GM18861 (cell line): ENCODE data around the gene CRHR1.
"Not testable (repeated sequence)": the region's sequence is repeated elsewhere in the genome, so short reads cannot be mapped to it uniquely, and the experiment has no call there.

Source experiments
- ATAC-seq: cut with Tn5 transposase; IDR thresholded peaks from one replicate; pipeline ENCODE4 v1.9.1; 2021; ENCODE audit not compliant: unreplicated experiment

Gene CRHR1

DNA sequence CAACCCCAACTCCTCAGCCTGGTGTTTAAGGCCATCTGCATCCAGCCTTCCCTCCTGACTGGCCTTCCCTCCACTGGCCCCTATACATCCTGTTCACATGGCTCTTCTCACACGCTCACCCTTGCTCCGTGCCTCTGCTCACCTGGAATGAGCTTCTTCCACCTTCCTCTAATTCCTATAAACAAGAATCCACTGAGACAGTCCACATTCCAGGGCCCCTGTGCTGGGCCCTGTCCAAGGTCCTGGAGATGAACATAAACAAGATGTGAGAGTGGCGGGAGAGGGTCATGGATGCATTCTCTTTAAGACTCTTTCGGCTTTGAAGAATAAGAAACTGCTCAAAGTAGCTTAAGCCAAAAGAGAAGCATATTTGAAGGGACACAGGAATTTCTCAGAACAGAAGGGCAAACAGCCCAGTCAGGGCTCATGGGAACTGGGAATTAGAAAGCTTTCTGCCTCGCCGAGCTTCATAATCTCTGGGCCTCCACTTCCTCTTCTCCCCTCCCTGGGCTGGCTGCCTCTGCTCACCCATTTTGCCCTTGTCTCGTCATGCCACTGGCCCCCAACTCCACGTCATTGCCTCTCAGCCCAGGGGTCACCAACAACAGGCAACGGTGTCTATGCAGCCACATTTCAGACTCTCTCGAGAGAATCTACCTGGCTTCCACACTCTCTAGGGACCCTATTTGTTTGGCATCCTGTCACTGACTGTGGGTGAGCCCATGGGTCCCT lies 74.0 kb downstream of the CRHR1 start:
- no peak for ATAC-seq

DNA sequence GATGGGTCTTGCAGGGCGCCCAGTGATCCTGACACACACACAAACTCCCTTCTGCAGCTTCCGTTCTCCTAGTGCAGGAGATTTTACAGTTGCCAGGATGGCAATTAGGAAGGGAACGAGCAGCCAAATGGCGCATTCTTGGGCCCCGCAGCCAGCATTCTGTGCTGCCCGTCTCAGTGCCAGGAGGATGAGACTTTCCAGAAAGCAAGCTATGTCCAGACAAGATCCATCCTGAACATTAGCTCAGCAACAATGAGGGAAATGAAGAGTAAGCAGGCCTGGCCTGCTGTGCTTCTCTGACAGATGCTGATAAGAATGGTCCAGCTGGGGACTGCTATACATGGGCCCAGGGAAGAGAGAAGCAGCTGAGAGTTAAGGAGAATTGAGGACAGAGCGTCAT lies 77.0 kb downstream of the CRHR1 start:
- no peak for ATAC-seq

DNA sequence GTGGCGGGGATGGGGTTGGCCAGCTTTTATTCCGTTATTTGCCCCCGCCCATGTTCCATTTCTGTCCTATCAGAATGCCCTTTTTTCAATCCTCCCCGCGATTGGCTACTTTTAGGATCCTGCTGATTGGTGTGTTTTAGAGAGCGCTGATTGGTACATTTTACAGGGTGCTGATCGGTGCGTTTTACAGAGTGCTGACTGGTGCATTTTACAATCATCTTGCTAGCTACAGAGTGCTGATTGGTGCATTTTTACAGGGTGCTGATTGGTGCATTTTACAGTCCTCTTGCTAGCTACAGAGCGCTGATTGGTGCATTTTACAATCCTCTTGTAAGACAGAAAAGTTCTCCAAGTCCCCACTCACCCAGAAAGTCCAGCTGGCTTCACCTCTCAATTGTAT lies 78.0 kb downstream of the CRHR1 start:
- not testable (repeated sequence) for ATAC-seq

DNA sequence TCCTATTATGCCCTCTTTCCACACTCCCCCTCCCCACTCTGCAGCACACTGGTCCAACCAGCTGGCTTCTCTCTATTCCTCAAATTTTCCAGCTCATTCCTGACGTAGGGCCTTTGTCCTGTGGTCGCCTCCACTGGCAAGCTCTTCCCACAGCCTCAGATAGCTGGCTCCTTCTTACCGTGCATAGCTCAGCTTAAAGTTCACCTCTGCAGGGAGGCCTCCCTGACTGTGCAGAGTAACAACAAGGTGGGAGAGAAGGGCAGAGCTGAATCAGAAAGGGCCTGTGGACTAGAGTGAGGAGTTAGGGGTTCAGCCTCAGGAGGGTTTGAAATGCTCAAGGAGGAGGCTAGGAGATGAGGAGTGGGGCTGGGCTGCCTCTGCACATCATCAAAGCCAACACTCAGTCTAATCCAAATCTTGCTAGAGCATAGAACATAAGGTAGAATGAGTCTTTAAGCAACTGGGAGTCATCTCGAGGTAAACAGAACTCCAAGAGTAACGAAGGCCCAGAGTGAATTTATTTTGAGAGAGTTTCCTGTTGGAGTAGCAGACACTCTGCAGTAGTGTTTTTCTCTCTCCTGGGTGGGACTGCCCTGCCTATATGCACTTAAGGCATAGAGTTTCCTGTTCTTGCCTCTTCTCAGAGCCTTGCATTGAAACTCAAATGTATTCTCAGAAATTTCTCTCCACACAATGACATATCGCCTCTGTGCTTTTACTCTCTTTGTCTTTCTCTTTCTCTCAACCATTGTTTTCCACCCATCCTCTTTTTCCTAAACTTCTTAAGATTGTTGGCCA lies 79.9 kb downstream of the CRHR1 start:
- ATAC-seq = no peak

DNA sequence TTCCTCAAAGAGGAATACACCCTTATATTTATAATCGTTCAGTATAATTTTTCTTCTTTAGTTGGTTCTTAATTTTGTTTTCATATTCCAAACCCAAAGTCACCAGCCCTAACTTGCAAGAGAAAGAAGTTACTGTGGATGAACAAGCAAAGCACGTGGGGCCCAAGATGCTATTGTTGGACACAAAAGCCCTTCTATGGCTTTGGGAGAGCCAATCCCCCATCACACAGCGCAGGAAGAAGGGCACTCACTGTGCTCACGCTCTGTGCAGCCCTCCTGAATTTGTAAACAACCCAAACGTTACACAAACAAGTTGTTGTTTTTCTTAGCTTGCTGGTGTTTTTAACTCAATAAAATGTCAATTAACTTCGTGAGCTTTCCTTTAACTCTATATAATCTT lies 83.1 kb downstream of the CRHR1 start:
- no peak for ATAC-seq

DNA sequence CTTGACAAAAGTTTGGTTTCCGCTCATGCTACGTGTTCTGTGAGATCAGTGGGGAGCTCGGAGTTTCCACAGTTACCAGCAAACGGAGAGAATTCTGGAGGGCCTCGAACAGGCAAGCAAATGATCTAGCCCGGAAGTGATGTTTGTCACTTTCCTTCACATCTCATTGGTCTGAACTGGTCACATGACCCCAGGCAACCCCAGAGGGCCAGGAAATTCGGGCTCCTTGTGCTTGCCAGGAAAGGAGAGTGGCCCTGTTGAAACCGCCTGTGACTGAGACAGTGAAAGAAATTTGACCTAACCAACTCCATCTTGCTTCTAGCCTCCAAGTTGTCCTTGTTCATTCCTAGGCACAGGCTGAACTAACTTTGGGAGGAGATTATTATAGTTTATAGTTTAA lies 83.6 kb downstream of the CRHR1 start:
- ATAC-seq = no peak

DNA sequence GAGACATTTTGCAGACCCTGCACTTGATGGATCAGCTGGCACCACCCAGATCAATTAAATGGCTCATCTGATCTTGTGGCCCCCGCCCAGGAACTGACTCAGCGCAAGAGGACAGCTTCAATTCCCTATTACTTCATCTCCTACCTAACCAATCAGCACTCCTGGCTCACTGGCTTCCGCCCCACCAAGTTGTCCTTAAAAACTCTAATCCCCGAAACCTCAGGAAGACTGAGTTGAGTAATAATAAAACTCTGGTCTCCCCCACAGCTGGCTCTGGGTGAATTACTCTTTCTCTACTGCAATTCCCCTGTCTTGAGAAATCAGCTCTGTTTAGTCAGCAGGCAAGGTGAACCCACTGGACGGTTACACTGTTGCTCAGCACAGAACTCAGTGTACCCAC lies 84.2 kb downstream of the CRHR1 start:
- no peak for ATAC-seq

DNA sequence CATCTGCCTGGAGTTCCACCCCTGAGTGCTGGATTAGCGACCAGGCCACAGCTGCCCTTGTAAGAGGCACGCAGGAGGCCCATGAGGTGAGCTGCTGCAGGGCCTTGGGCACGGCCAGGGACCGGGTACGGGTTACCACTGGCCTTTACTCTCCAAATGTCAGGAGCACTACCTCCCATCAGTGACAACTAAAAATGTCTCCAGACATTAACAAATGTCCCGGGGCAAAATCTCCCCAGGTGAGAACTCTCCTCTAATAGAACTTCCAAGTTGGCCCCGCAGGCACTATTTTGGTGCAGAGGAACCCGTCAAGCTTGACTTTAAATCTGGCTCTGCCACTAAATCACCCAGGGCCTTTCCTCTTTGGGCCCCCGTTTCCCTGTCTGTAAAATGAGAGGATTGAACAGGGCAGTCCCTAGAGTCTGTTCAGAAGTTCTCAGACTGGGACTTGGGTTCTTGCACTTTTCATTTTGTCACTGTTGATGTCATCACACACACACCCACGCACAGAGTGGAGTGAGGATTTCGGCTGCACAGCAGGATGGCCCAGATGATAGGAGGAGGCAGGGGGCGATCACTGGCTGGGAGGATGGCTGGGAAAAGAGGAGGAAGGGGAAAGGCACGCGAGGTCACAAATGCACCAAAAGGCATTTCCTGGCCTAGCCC lies 85.7 kb downstream of the CRHR1 start:
- ATAC-seq = no peak

DNA sequence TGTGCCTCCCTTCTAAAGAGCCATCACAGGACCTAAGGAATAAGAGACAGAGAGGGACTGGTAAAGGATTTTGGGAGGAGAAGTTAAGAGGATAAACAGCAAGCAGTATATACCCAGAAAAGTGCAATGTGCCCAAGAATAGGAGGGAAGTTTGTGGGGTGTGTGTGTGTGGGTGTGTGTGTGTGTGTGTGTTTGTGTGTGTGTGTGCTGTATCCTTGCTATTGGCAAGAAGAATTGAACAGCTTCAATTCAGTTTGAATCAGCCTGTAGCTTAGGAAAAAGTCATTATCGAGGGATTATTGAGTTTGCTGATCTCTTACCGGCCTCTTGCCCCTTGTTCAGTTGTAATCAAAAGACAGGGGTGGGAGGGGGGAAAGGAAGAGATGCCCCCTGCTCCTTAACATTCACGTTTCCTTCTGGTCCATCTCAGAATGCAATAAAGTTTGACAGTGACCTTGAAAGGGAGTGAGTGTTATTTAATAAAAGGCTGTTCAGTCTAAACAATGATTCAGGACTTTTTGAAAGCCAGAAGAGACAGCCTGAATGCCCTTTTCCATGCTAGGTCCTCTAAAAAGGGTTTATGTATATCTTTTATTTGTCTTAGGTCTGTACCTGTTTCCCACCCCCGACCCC lies 86.3 kb downstream of the CRHR1 start:
- ATAC-seq = no peak

DNA sequence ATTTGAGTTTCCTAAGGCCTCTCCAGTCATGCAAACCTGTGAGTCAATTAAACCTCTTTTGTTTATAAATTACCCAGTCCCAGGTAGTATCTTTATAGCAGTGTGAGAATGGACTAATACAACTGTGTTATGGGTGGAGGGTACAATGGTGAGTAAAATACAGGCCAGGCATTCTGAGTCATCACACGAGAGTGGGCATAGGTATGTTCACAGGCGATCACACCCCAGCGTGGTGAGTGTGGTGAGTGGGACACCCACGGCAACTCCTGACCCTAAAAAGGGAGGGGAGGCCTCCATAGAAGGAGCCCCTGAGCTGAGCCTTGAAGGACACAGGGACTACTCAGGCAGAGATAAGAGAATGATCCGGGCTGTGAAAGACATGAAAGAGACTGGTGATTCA lies 87.6 kb downstream of the CRHR1 start:
- ATAC-seq = no peak

DNA sequence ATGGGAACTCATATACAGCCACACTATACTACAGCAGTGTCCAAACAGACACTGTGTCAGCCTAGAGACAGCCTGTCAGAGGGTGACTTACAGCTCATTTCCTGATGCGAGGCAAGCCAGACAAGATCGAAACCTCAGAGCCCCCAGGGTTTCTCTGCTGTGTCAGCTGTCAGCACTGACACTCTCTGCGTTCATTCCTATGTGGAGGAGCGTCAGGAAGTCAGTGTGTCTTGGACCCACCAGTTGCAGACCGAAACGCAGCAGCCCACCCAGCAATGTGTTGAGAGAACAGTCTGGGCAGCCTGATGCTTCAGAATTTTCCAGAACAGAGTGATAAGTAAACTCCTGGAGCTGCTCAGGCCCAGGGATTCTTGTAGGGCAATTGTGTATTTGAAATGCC lies 89.6 kb downstream of the CRHR1 start:
- ATAC-seq = no peak

DNA sequence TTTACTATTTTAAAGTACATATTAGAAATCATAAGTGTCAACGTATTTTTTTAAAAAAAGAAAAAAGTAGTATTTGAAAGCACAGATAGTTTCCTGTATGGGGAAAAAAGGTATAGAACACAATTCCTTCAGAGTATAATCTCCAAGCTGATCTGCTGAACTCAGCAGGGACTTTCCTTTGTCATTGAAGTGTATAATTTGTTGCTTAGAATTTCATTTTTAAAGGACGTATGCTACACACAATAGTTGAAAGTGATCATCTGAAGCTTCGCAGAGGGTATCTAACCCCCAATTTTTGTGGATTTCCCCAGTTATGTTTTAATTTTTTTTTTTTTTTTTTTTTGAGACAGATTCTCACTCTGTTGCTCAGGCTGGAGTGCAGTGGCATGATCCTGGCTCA lies 90.0 kb downstream of the CRHR1 start:
- no peak for ATAC-seq

DNA sequence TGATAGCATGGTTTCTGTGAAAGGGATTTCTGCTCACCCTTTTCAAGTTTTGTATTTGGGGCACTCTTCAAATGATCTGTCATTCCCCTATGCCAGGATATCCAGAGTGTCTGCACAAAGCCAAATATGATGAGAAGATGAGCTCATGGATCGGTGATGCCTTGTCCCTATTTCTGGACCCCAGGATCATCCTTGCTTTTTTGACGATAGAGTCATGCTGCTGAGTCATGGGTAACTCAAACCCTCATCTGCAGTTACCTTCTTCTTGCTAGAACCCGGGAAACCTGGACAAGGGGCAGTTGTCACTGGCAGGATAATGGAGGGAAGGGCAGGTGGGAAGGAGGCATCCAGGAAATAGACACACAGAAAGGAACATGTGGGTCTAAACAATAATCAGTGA lies 92.4 kb downstream of the CRHR1 start:
- no peak for ATAC-seq

DNA sequence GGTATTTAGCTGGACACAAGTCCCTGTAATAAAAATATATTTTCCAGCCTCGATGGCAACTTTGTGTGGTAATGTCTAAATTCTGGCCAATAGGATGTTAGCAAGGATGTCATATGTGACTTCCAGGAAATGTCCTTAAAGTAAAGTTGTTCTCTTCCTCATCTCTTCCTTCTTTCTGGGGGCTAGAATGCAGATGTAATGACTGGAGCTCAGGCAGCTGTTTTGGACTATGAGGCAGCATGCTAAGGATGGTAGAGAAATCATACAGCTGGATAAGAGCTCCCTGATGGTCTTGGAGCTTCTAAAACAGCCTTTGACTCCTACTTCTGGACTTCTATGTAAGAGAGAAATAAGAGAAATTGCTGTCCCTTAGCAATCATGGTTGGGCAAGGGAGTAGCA lies 93.3 kb downstream of the CRHR1 start:
- no peak for ATAC-seq

DNA sequence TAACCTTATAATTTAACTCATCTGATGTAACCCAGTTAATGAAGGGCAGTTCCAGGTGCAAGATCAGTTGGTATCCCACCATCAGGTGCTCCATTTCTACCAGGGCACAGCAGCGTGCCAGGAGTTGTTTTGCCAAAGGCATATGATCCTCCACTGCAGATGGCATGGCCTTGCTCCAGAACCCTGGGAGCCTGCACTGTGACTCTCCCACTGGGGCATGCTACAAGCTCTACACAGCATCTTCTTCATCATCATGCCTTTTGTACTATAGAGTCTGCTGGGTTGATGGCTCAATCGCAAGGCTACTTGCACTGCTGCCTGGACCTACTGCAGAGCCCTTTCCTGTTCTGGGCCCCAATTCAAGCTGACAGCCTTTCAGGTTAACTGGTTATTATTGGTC lies 98.9 kb downstream of the CRHR1 start:
- no peak for ATAC-seq
